Cortex of kidney (tissue), 1 donor: ENCODE measurements around the gene IFNA13.

ENCODE experiments used
- DNase-seq: peaks from one replicate; lab custom pipeline; 2025; lab: John Stamatoyannopoulos, UW

IFNA13 gene

DNA sequence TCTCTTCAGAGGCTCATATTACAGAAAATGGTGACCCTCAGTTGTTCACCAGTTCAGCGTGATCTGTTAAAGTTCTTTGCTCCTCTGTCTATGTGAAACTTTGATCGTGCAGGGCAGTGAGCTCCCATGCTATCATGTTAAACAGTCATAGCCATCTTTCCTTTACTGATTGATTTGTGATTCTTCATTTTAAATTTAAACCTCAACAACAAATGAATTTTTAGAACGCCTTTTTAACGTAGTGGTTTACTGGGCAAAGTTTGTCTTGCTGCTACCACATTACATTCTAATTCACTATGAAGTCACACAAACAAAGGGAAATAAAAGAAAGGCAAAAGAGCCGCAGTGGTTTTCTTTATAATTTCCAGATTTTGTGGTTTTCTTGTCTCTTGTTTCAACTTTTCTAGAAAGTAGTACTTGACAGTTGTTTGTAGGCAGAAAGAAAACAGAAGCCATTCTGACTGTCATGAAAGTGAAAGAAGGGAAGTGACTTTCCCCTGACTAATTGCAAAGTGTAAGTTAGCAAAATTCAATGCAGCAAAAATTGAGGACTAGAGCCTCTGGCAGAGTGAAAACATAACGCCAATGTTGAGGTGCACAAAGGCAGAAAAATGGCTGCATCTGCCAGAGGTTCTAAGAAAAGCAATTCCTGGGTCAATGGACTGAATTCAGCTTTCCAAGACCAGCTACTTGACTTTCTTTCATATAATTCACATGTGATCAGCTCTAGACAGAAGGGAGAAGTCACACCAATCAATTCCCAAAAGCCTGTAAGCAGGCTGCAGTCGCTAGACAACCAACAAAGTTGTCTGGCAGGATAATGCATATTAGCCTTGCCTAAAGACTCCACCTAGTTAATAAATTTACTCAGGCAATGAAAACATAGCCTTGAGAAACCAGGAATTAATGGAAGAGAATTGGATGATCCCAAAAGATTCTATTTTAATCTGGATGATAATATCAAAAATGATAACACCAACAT is 10.1 kb downstream of the IFNA13 start:
- no peak for DNase-seq

DNA sequence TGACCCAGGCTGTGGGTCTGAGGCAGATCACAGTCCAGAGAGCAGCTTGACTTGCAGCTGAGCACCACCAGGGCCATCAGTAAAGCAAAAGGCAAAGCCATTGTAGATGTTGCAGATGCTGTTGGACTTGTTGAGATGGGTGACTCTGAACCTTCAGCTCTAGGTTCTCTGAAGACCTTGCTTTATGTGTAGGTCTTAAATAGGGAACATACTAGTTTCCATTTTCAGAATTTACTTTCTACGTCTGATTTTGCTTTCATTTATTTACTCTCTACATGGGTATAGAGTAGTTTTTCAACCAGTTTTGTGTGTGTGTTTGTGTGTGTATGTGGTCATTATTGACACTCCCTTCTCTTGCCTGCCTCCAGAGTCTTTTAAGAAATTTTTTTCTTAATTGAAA is 17.1 kb downstream of the IFNA13 start, which contains the start of gene IFNA6:
Gene IFNA6 (minus strand): TSS at position 101 of the 400 bp plus-strand sequence. CDS start 0 bp downstream, at position 101.
- no peak for DNase-seq

- no peak for DNase-seq
Measured at GRCh38 chr9:21348430-21348970, 19.4 kb downstream of the IFNA13 start.

- no peak for DNase-seq
Measured at GRCh38 chr9:21340735-21341134, 27.1 kb downstream of the IFNA13 start.

- DNase-seq: no peak
Measured at GRCh38 chr9:21336457-21336856, 31.4 kb downstream of the IFNA13 start.

DNA sequence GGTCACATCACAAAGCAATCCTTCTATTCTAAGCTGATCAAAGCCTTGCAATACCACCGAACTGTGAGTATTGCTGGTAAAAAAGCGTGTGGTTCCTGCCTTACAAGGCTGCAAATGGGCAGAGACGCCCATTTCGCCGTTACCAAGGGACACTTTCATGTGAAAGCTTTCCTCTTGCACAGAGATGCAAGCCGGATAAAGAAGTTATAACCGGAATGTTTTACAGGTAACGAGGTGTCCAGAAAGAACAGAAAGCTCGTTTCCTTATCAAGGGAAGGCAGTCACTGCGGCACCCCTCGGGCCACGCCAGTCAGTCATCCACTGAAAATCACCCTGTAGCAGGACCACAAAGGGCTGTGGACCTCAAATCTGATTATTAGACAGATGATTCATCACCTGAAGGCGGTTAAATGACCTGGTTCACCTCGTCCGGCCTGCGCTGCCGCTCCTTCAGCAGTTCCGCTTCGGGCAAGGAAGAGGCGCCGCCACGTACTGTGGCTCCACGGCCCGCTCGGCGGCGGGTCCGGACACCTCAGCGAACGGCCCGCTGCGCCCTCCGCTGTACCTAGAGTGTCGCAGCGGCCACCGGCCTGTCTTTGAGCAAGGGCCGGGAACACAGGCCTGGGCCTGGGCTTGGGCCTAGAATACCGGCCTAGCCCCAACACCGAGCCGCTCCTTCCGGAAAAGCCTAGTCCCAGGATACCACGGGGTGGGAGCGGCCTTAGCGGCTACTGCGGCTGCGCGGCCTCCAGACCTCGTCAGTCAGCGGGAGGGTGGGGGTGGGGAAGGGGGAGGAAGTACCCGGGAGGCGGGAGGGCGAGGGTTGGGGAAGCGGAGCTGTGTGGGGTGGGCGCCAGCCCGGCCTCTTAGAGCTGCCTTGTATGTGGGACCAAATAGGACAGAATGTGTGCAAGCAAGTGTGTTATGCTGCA is 32.9 kb downstream of the IFNA13 start, which contains the start of gene KLHL9:
Gene KLHL9 (minus strand): TSS at position 704 of the 932 bp plus-strand sequence. CDS start 545 bp downstream, at position 159.
- no peak for DNase-seq

DNA sequence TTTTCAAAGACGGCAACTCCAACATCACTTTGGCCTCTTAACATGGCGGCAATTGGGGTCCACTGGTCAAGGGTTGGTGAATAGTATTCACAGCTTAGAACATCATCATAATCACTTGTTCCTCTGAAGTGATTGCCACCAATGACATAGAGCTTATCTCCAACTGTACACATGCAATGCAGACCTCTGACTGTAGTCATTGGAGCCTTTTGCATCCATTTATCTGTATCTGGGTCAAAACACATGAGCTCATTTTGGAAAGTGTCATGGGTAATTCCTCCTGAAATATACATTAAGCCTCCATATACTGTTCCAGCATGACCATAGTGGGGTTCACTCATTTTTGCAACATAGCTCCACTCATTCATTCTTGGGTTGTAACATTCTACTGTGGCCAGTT is 34.6 kb downstream of the IFNA13 start:
- no peak for DNase-seq

GRCh38 chr9:21331676-21332402 is 36.0 kb downstream of the IFNA13 start:
- DNase-seq: no peak

DNA sequence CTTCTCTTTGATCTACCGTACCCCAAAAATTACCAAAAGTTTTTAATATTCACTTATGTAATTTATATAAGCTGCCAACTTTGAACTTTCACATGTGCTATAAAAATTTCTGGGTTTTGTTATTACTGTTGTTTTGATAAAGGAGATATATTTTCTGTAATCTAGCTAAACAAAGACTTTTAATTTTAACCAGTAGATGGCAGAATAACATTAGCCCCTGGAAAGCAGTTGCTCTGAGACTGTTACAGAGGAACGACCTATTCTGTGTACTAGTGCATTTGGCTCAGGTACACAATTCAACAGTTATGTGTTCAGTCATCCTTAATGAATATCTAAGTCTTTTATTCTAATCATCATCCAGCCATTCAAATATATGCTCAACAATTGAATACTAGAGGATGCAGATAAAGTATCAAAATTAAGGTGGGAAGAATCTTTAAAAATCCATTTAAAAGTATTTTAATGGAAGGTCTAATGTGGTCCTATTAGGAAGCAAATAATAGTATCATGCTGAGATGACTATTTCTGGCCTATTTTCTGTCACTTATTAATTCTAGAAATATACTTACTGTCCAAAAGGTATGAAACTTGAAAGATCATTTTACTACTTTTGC is 41.2 kb downstream of the IFNA13 start:
- DNase-seq: no peak

DNA sequence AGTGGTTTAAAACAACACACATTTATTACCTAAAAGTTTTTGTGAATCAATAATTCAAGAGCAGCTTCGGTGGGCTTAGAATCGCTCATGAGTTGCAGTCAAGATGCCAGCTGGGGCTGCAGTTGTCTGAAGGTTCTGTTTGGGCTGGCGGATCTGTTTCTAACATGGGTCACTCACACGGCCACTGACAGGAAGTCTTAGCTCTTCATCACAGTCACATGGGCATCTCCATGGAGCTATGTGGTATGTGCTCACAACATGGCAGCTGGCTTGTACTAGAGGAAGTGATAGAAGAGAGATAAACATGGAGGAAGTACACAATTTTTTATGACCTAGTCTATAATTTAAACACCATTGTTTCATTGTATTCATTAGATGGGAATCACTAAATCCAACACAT is 43.8 kb downstream of the IFNA13 start:
- no peak for DNase-seq

DNA sequence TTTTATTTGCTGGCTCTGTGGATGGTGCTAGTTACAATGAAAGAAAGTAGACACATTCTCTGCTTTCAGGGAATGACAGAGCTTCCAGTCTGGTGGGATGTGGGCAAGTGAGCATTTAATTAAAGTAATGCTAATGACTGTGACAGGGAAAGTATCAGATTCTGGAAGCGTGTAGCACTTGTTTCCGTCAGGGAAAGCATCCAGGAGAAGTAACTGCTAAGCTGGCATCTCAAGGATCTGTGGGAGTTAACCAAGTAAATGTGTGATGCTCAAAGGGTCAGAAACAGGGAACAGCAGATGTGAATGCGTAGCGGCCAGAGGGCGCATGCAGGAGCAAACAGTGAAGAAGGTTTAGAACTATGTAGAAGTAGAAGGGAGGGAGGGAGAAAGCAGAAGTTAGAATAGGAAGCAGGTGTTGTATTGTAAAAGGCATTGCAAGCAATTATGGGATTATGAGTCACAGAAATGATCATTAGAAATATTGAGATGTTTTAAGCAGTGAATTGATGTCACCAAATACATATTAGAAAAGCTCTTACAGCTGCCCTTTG is 44.9 kb downstream of the IFNA13 start:
- DNase-seq: no peak

DNA sequence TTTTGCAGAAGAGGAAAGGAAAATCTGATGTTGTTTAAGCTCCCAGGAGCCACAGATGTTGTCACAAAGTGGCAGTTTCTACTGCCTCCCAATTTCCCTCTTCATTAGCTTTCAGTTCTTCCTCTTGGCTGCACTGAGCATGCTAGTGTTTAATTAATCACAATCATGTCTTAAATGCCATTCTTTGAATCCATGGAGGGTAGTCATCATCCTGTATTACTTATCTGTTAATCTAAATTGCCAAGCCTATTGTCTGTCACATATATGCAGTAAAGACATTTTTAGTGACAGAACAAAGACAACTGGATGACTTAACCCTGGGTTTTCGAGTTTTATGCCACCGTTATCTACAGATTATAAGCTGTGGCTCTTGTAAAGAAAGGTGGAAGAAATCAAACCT is 47.4 kb downstream of the IFNA13 start:
- no peak for DNase-seq

DNA sequence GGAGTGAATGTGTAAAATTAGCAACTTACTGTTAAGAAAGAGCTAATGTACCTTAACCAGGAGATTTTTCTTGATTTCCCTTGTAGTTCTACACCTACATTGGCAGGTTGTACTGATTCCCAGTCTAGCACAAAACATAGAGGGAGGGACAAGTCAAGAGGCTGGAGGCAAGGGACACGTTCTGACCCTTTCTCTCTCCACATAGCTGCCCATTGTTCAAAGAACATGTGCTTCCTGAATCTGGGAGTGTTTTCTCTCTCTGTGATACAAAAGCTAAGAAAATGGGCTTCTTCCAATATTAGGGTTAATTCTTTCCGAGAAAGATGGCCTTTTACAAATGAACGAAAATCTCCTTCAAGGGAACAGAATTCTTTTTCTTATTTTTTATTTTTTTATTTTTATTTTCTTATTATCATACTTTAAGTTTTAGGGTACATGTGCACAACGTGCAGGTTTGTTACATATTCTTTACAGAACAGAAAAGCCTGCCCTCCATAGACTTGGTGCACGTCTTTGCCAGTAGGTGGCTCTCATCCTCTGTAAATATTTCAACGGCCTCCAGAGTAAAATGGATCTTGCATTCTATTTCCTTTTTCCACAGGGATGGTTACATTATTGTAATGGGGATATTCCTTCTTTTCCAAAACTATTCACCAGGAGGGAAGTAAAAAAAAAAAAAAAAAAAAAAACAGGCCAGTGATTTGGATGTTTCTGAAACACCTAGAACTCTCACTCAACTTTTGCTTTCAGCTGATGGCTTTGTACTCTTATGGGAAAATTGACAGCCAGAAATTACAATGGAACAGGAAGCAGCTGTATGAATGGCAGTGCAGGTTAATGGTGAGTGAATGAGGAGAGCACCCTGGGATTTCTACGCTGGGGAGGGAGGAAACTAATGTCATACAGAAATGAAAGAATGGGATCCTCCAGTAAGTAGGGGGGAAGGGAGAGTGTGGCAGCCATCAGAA is 49.6 kb downstream of the IFNA13 start:
- no peak for DNase-seq
